Naive thymus-derived CD8-positive, alpha-beta T cell (primary cell): ENCODE data around the gene TMIGD3. TPM values are rescaled to one million over a fixed set of nuclear protein-coding genes. Genes with fewer than 3 reads are reported as not detected.

Experiments used
- ATAC-seq, 2 donors: fragments of 150-1000 bp; cut with Tn5 transposase in 1 of 2; sonication (Bioruptor Pico), chemical (Tn5 transposase) in 1 of 2; 1 replicate in 1 of 2; 2 replicates in 1 of 2; pipeline ENCODE4 v1.10.0; 2021; ENCODE audit warnings: mild to moderate bottlenecking in 2 of 2, moderate library complexity in 2 of 2
- POLR2A ChIA-PET: fragments of 350-600 bp; sonication (Branson Sonifier 250); formaldehyde crosslinking; loops from one replicate; lab custom pipeline; 2021; ENCODE audit warnings: antibody characterized with exemption; lab: Charles Lee
- DNase-seq, 10 donors: peaks; one replicate each; pipeline versions ENCODE4 v3.0.0 to v3.0.0-alpha.2; 2020 to 2022
- H3K27ac Mint-ChIP-seq, 10 donors: one replicate each; pipeline ENCODE4 v1.8.0; 2020 to 2022; ENCODE audit warnings: mild to moderate bottlenecking in 10 of 10, mixed read lengths in 10 of 10, moderate library complexity in 4 of 10, inconsistent platforms in 1 of 10
- H3K27me3 Mint-ChIP-seq, 5 donors: one replicate each; pipeline ENCODE4 v1.8.0; 2021 to 2022; ENCODE audit warnings: mixed read lengths in 5 of 5
- H3K36me3 Mint-ChIP-seq, 3 donors: one replicate each; pipeline ENCODE4 v1.8.0; 2020 to 2022; ENCODE audit warnings: mixed read lengths in 3 of 3, mild to moderate bottlenecking in 2 of 3, inconsistent platforms in 1 of 3
- H3K4me1 Mint-ChIP-seq, 4 donors: one replicate each; pipeline ENCODE4 v1.8.0; 2021 to 2022; ENCODE audit warnings: mixed read lengths in 4 of 4
- H3K4me3 Mint-ChIP-seq, 10 donors: one replicate each; pipeline ENCODE4 v1.8.0; 2020 to 2022; ENCODE audit warnings: mild to moderate bottlenecking in 10 of 10, mixed read lengths in 10 of 10, moderate library complexity in 6 of 10, inconsistent platforms in 1 of 10
- H3K9me3 Mint-ChIP-seq, 9 donors: one replicate each; pipeline ENCODE4 v1.8.0; 2020 to 2022; ENCODE audit warnings: mixed read lengths in 9 of 9, mild to moderate bottlenecking in 3 of 9, inconsistent platforms in 1 of 9, moderate library complexity in 1 of 9
- polyA plus RNA-seq, 3 donors: library from polyadenylated mRNA; unstranded; fragments of 300-500 nt; fragmentation: Illumina TruSeq; gene quantifications; one replicate each; pipeline ENCODE4 v1.2.3, GENCODE V29; 2021
- total RNA-seq, 8 experiments: library from RNA in 2 of 8; stranded (reverse) in 2 of 8; gene quantifications; one replicate each; pipeline ENCODE4 v1.2.3 and lab custom pipeline; 2021 to 2026

The TMIGD3 gene
- total and polyA plus RNA-seq, 5 experiments from 2014 or later: not detected

- Mint-ChIP-seq H3K27ac (peak overlapping the region; percentile 43 to 94 (median 81)), H3K9me3 (no peaks in the 10 kb centered on the region), H3K36me3 (no peaks in the 10 kb centered on the region), H3K27me3 (no peaks in the 10 kb centered on the region), H3K4me1 (peaks cover 31 to 65% (median 59%) of the 10 kb centered on the region in 4 donors), H3K4me3 (peak overlapping the region in 9 of 10 donors; percentile 8 to 61 (median 54))
- DNase-seq (peak in 1 of 10 donors; percentile 30), ATAC-seq (peak; percentile 22 to 24)
- POLR2A ChIA-PET: interaction anchor here (0.8 to 0.9 kb wide), 2 partner anchors 12 to 249 kb away, joined by 3 read pairs; no protein-coding TSS in a partner anchor
Observed at GRCh38 chr1:111505641-111506119, 2.2 kb upstream of the TMIGD3 start.

GRCh38 chr1:111504097-111504496, 664 bp upstream of the TMIGD3 start:
- no peaks in the 10 kb centered on the region for H3K27me3 Mint-ChIP-seq
- DNase-seq (no peak), ATAC-seq (no peak)
- H3K9me3 Mint-ChIP-seq: no peaks in the 10 kb centered on the region
- H3K36me3 Mint-ChIP-seq: no peaks in the 10 kb centered on the region
- H3K4me3 Mint-ChIP-seq: peak overlapping the region in 3 of 10 donors; percentile 7 to 26 (median 21)
- POLR2A ChIA-PET: interaction anchor here (0.8 kb wide), 1 partner anchor 14 kb away, joined by 3 read pairs; no protein-coding TSS in a partner anchor
- peak overlapping the region in 5 of 10 donors; percentile 18 to 92 (median 88) for H3K27ac Mint-ChIP-seq
- peaks cover 31 to 68% (median 62%) of the 10 kb centered on the region in 4 donors for H3K4me1 Mint-ChIP-seq

GRCh38 chr1:111501645-111502044, 1.8 kb downstream of the TMIGD3 start:
- no peaks in the 10 kb centered on the region for H3K27me3 Mint-ChIP-seq
- peaks cover 31 to 59% (median 57%) of the 10 kb centered on the region in 4 donors for H3K4me1 Mint-ChIP-seq
- H3K36me3 Mint-ChIP-seq: no peaks in the 10 kb centered on the region
- ATAC-seq (no peak), DNase-seq (no peak)
- no peak overlapping the region for H3K27ac Mint-ChIP-seq
- peaks cover 0 to 3% (median 1%) of the 10 kb centered on the region in 9 donors for H3K9me3 Mint-ChIP-seq
- no peak overlapping the region for H3K4me3 Mint-ChIP-seq
- POLR2A ChIA-PET: no interaction called here

GRCh38 chr1:111499026-111499785, 4.2 kb downstream of the TMIGD3 start:
- H3K27ac Mint-ChIP-seq: no peak overlapping the region

GRCh38 chr1:111497592-111497991, 5.8 kb downstream of the TMIGD3 start:
- POLR2A ChIA-PET: interaction anchor here (0.9 to 2.1 kb wide), 2 partner anchors 11 to 48 kb away, joined by 3 to 10 read pairs; no protein-coding TSS in a partner anchor
- H3K4me1 Mint-ChIP-seq: peaks cover 4 to 23% (median 17%) of the 10 kb centered on the region in 4 donors
- peak overlapping the region in 2 of 10 donors; percentile 2 to 43 for H3K27ac Mint-ChIP-seq
- H3K27me3 Mint-ChIP-seq: no peaks in the 10 kb centered on the region
- H3K9me3 Mint-ChIP-seq: peaks cover 0 to 18% (median 8%) of the 10 kb centered on the region in 9 donors
- no peaks in the 10 kb centered on the region for H3K36me3 Mint-ChIP-seq
- DNase-seq (no peak), ATAC-seq (no peak)
- H3K4me3 Mint-ChIP-seq: no peak overlapping the region

More at GRCh38 chr1:111499026-111499785, 4.2 kb downstream of the TMIGD3 start:
- no peak for ATAC-seq
- H3K4me3 Mint-ChIP-seq: no peak overlapping the region
- H3K9me3 Mint-ChIP-seq: peaks cover 0 to 18% (median 8%) of the 10 kb centered on the region in 9 donors
- H3K27me3 Mint-ChIP-seq: no peaks in the 10 kb centered on the region
- H3K36me3 Mint-ChIP-seq: no peaks in the 10 kb centered on the region
- H3K4me1 Mint-ChIP-seq: peaks cover 12 to 35% (median 33%) of the 10 kb centered on the region in 4 donors
- POLR2A ChIA-PET: interaction anchor here (2.1 kb wide), 1 partner anchor 9 kb away, joined by 10 read pairs; no protein-coding TSS in a partner anchor
- no peak for DNase-seq

- Mint-ChIP-seq H3K4me1 (peaks cover 4 to 19% (median 15%) of the 10 kb centered on the region in 4 donors), H3K27me3 (no peaks in the 10 kb centered on the region), H3K4me3 (no peak overlapping the region), H3K9me3 (peaks cover 0 to 18% (median 8%) of the 10 kb centered on the region in 9 donors), H3K36me3 (no peaks in the 10 kb centered on the region), H3K27ac (no peak overlapping the region)
- POLR2A ChIA-PET: interaction anchor here (0.9 to 1.3 kb wide), 2 partner anchors 15 to 19 kb away, joined by 3 read pairs; no protein-coding TSS in a partner anchor
- peak in 1 of 2 donors; percentile 38 for ATAC-seq
- DNase-seq: no peak
Observed at GRCh38 chr1:111496398-111496797, 7.0 kb downstream of the TMIGD3 start.

GRCh38 chr1:111491070-111491469, 12.4 kb downstream of the TMIGD3 start:
- no peak overlapping the region for H3K27ac Mint-ChIP-seq
- no peaks in the 10 kb centered on the region for H3K36me3 Mint-ChIP-seq
- H3K9me3 Mint-ChIP-seq: peaks cover 0 to 9% (median 4%) of the 10 kb centered on the region in 9 donors
- POLR2A ChIA-PET: interaction anchor here (0.7 to 1.1 kb wide), 2 partner anchors 12 to 264 kb away, joined by 3 to 5 read pairs; no protein-coding TSS in a partner anchor
- H3K27me3 Mint-ChIP-seq: no peaks in the 10 kb centered on the region
- H3K4me3 Mint-ChIP-seq: no peak overlapping the region
- no peak for DNase-seq
- ATAC-seq: no peak
- H3K4me1 Mint-ChIP-seq: peaks cover 4 to 8% (median 6%) of the 10 kb centered on the region in 4 donors

GRCh38 chr1:111490220-111490619, 13.2 kb downstream of the TMIGD3 start:
- no peak for DNase-seq
- Mint-ChIP-seq H3K27ac (no peak overlapping the region), H3K4me3 (no peak overlapping the region), H3K4me1 (peaks cover 5 to 16% (median 6%) of the 10 kb centered on the region in 4 donors), H3K27me3 (no peaks in the 10 kb centered on the region), H3K9me3 (peaks cover 0 to under 1% (median 0%) of the 10 kb centered on the region in 9 donors), H3K36me3 (no peaks in the 10 kb centered on the region)
- ATAC-seq: no peak
- POLR2A ChIA-PET: interaction anchor here (0.7 to 1.1 kb wide), 4 partner anchors 12 to 264 kb away, joined by 3 to 5 read pairs (median 3); partner anchors contain the start of genes ADORA3 and TMIGD3

- POLR2A ChIA-PET: interaction anchor here (0.8 to 0.9 kb wide), 2 partner anchors 14 to 18 kb away, joined by 3 read pairs; partner anchors contain the start of genes ADORA3 and TMIGD3
Observed at GRCh38 chr1:111489604-111490003, 13.8 kb downstream of the TMIGD3 start.

GRCh38 chr1:111488669-111489068, 14.8 kb downstream of the TMIGD3 start:
- no peaks in the 10 kb centered on the region for H3K36me3 Mint-ChIP-seq
- POLR2A ChIA-PET: no interaction called here
- no peak overlapping the region for H3K27ac Mint-ChIP-seq
- no peak overlapping the region for H3K4me3 Mint-ChIP-seq
- peaks cover 6 to 24% (median 10%) of the 10 kb centered on the region in 4 donors for H3K4me1 Mint-ChIP-seq
- no peaks in the 10 kb centered on the region for H3K27me3 Mint-ChIP-seq
- no peak for ATAC-seq
- H3K9me3 Mint-ChIP-seq: no peaks in the 10 kb centered on the region
- no peak for DNase-seq

More at GRCh38 chr1:111489604-111490003, 13.8 kb downstream of the TMIGD3 start:
- no peak for DNase-seq
- no peak for ATAC-seq
- Mint-ChIP-seq H3K4me3 (no peak overlapping the region), H3K4me1 (peaks cover 6 to 16% (median 6%) of the 10 kb centered on the region in 4 donors), H3K36me3 (no peaks in the 10 kb centered on the region), H3K9me3 (no peaks in the 10 kb centered on the region), H3K27me3 (no peaks in the 10 kb centered on the region), H3K27ac (peak overlapping the region in 1 of 10 donors; percentile 66)

GRCh38 chr1:111487133-111487532, 16.3 kb downstream of the TMIGD3 start:
- ATAC-seq: no peak
- no peaks in the 10 kb centered on the region for H3K36me3 Mint-ChIP-seq
- H3K27ac Mint-ChIP-seq: no peak overlapping the region
- no peak for DNase-seq
- H3K9me3 Mint-ChIP-seq: no peaks in the 10 kb centered on the region
- no peak overlapping the region for H3K4me3 Mint-ChIP-seq
- H3K27me3 Mint-ChIP-seq: no peaks in the 10 kb centered on the region
- H3K4me1 Mint-ChIP-seq: peaks cover 11 to 37% (median 17%) of the 10 kb centered on the region in 4 donors
- POLR2A ChIA-PET: no interaction called here

GRCh38 chr1:111486431-111486830, 17.0 kb downstream of the TMIGD3 start:
- peaks cover 12 to 42% (median 24%) of the 10 kb centered on the region in 4 donors for H3K4me1 Mint-ChIP-seq
- no peak overlapping the region for H3K27ac Mint-ChIP-seq
- ATAC-seq: no peak
- no peaks in the 10 kb centered on the region for H3K9me3 Mint-ChIP-seq
- POLR2A ChIA-PET: interaction anchor here (0.7 to 1.9 kb wide), 5 partner anchors 9 to 181 kb away, joined by 3 to 7 read pairs (median 4); no protein-coding TSS in a partner anchor
- H3K27me3 Mint-ChIP-seq: no peaks in the 10 kb centered on the region
- DNase-seq: no peak
- H3K4me3 Mint-ChIP-seq: no peak overlapping the region
- no peaks in the 10 kb centered on the region for H3K36me3 Mint-ChIP-seq
